ENCODE measurements around the gene MRTFB.

GRCh38 chr16:14285513-14286367, 214.6 kb downstream of the MRTFB start:
- TF ChIP-seq POLR2A (IDR thresholded peaks at IDR 0.05) = no peak
- TF ChIP-seq CTCF (IDR thresholded peaks at IDR 0.05) = no peak

Data from lower leg skin (tissue), 3 donors.